Heart left ventricle (tissue), 16 donors: ENCODE results near the gene TMC5. TPM values are rescaled to one million over a fixed set of nuclear protein-coding genes. Genes with fewer than 3 reads are reported as not detected.
A peak's percentile ranks its signal among the peaks of the same experiment; 100 is the strongest.
"Not testable (repeated sequence)": the region's sequence is repeated elsewhere in the genome, so short reads cannot be mapped to it uniquely, and the experiment has no call there.

Source experiments
- ATAC-seq, 4 donors: fragments of 200-7000 bp; cut with Tn5 transposase; one replicate each; pipeline ENCODE4 v1.9.1; 2020 to 2022; ENCODE audit warnings: moderate library complexity in 4 of 4, mild to moderate bottlenecking in 3 of 4, moderate number of reproducible peaks in 1 of 4
- DNase-seq, 5 donors: peaks; one replicate each; pipeline ENCODE4 v3.0.0-alpha.2; 2020
- H3K27ac ChIP-seq, 12 donors: fragments of 200-600 bp; sonication (generic) in 4 of 12; one replicate each; pipeline versions ENCODE4 v1.5.0 to v1.8.0; 2016 to 2022; ENCODE audit warnings: mild to moderate bottlenecking in 2 of 12
- H3K27me3 ChIP-seq, 9 donors: fragments of 200-600 bp; sonication (generic) in 2 of 9; one replicate each; pipeline versions ENCODE4 v1.5.1 to v1.8.0; 2016 to 2022; ENCODE audit warnings: mild to moderate bottlenecking in 3 of 9
- H3K36me3 ChIP-seq, 9 donors: fragments of 200-600 bp; sonication (generic) in 2 of 9; one replicate each; pipeline versions ENCODE4 v1.5.0 to v1.8.0; 2018 to 2022; ENCODE audit warnings: mild to moderate bottlenecking in 2 of 9
- H3K4me1 ChIP-seq, 12 donors: fragments of 200-600 bp; sonication (generic) in 4 of 12; one replicate each; pipeline versions ENCODE4 v1.5.0 to v1.8.0; 2016 to 2022; ENCODE audit warnings: mild to moderate bottlenecking in 3 of 12
- H3K4me3 ChIP-seq, 12 donors: fragments of 200-600 bp; sonication (generic) in 4 of 12; one replicate each; pipeline versions ENCODE4 v1.5.0 to v1.8.0; 2017 to 2022; ENCODE audit warnings: mild to moderate bottlenecking in 9 of 12, moderate library complexity in 4 of 12
- H3K9me3 ChIP-seq, 12 donors: fragments of 200-600 bp; sonication (generic) in 4 of 12; one replicate each; pipeline versions ENCODE4 v1.5.0 to v1.8.0; 2016 to 2022; ENCODE audit warnings: mild to moderate bottlenecking in 1 of 12
- CTCF ChIP-seq, 12 donors: fragments of 200-600 bp; sonication (generic) in 4 of 12; IDR thresholded peaks; one replicate each; pipeline versions ENCODE4 v1.5.0 to v1.8.0; 2018 to 2022; ENCODE audit warnings: antibody characterized with exemption in 12 of 12, mild to moderate bottlenecking in 5 of 12
- POLR2A ChIP-seq, 2 donors: fragments of 450-650 bp; IDR thresholded peaks; one replicate each; pipeline ENCODE4 v1.6.1; 2017; ENCODE audit warnings: antibody characterized with exemption in 2 of 2, mild to moderate bottlenecking in 2 of 2, moderate library complexity in 2 of 2
- WGBS, 4 donors: extraction: QIAGEN DNeasy Blood & Tissue Kit in 2 of 4; methylation state at CpG; one replicate each; pipeline versions ENCODE4 v1.1.5 to v1.1.7; 2013 to 2018; 5-methylcytosine and 5-hydroxymethylcytosine counted together
- intact Hi-C, 10 donors: fragments of 100-400 bp; cut with DNase I; formaldehyde crosslinking; loops; one replicate each; pipeline versions ENCODE4 v1.11.1 to v1.14.2; 2022
- polyA plus RNA-seq, 2 donors: library from polyadenylated mRNA; stranded (reverse); fragments of 200-250 nt; gene quantifications; one replicate each; pipeline ENCODE4 v1.2.3, GENCODE V29; 2013
- total RNA-seq, 9 donors: library from RNA; depleted of rRNA in 2 of 9; stranded (reverse); fragments of >200 nt in 2 of 9; fragmentation: NEBNext Ultra II Directional in 3 of 9; extraction: Animal tissue kit (Norgen Biotek cat#: 25700) in 3 of 9; gene quantifications; one replicate each; pipeline versions ENCODE4 v1.1.0 to v1.2.4, GENCODE V29; 2016 to 2023
- donor health status: ischemic (EF 13 %, LVEDD 7.1; RV severe dilation, severe dysfunction).
- donor health status: healthy with polysubstance abuse.
- donor health status: DM: no; HTN: yes; CAD: no.
- donor health status: DM: no; HTN: no; CAD: no.
- donor health status: ischemic (EF 25% LVEDD 6.9; RV normal size, moderate dysfunction).
- donor health status: ischemic (EF 25% LVEDD 5.7; RV mildly dilated, moderate dysfunction).
- donor health status: healthy.
- donor health status: DM: yes; HTN: yes; CAD: no.
- donor health status: ischemic (EF 35%, LVEDD 5.7; RV mildly dilated, moderate dysfunction).
- donor health status: nonischemic (EF 11% LVEDD 7.7; RV severe dilation, severe dysfunction).
- donor health status: DM: yes; HTN: yes; CAD: no.
- donor health status: PGD.
- donor health status: ischemic (EF 29% LVEDD 5.4; RV normal size, mild dysfunction).
- donor health status: nonischemic (EF 23%, LVEDD 6.1; RV moderate dilation, normal function).

The TMC5 gene
- total and polyA plus RNA-seq, 11 donors: 1.8 TPM; not detected in 10

- TF ChIP-seq POLR2A (IDR thresholded peaks at IDR 0.05): no peak
- TF ChIP-seq CTCF (IDR thresholded peaks at IDR 0.05): peak in 2 of 12 donors; percentile 14 to 27
- Histone ChIP-seq H3K27me3 (peaks cover 14 to 61% (median 35%) of the 10 kb centered on the region in 9 donors), H3K4me3 (peak overlapping the region; percentile 7 to 42 (median 26)), H3K9me3 (peaks cover 0 to 11% (median 0%) of the 10 kb centered on the region in 12 donors), H3K4me1 (peaks cover 0 to 9% (median 6%) of the 10 kb centered on the region in 12 donors), H3K27ac (no peak overlapping the region), H3K36me3 (no peaks in the 10 kb centered on the region)
- peak in 2 of 5 donors; percentile 25 to 26 for DNase-seq
- no peak for ATAC-seq
- intact Hi-C loops: no loop called here
- 2 to 5% (median 3%) methylated on average over 40 to 58 of the region's 58 CpGs for WGBS, 4 donors
These were observed 7.1 kb upstream of the TMC5 start for GRCh38 chr16:19410435-19411171.

- WGBS, 4 donors: 50 to 57% (median 55%) methylated on average over 3 of the region's 3 CpGs
- no peak overlapping the region for H3K27ac ChIP-seq
- TF ChIP-seq CTCF (IDR thresholded peaks at IDR 0.05): no peak
- TF ChIP-seq POLR2A (IDR thresholded peaks at IDR 0.05): no peak
- H3K4me3 ChIP-seq: no peak overlapping the region
- ATAC-seq (no peak), DNase-seq (no peak)
- peaks cover 14 to 63% (median 35%) of the 10 kb centered on the region in 9 donors for H3K27me3 ChIP-seq
- H3K4me1 ChIP-seq: peaks cover 0 to 9% (median 6%) of the 10 kb centered on the region in 12 donors
- H3K9me3 ChIP-seq: peaks cover 0 to 11% (median 0%) of the 10 kb centered on the region in 12 donors
- intact Hi-C loops: no loop called here
- H3K36me3 ChIP-seq: no peaks in the 10 kb centered on the region
These were observed 6.4 kb upstream of the TMC5 start for GRCh38 chr16:19411298-19411697.

GRCh38 chr16:19412055-19412454 lies 5.6 kb upstream of the TMC5 start:
- H3K27ac ChIP-seq, DNase-seq, H3K4me1 ChIP-seq, intact Hi-C loops, H3K36me3 ChIP-seq, H3K4me3 ChIP-seq, ATAC-seq: not testable (repeated sequence)
- Histone ChIP-seq H3K9me3 (peaks cover 0 to 10% (median 0%) of the 10 kb centered on the region in 12 donors), H3K27me3 (peaks cover 14 to 63% (median 35%) of the 10 kb centered on the region in 9 donors)
- WGBS, 4 donors: 92 to 96% (median 93%) methylated on average over 7 of the region's 7 CpGs

GRCh38 chr16:19415461-19415860 lies 2.2 kb upstream of the TMC5 start:
- TF ChIP-seq POLR2A (IDR thresholded peaks at IDR 0.05) (no peak), CTCF (IDR thresholded peaks at IDR 0.05) (no peak)

More at GRCh38 chr16:19415461-19415860, 2.2 kb upstream of the TMC5 start:
- no peaks in the 10 kb centered on the region for H3K36me3 ChIP-seq
- H3K27me3 ChIP-seq: peaks cover 12 to 58% (median 27%) of the 10 kb centered on the region in 9 donors
- H3K4me1 ChIP-seq: peaks cover 0 to 7% (median 5%) of the 10 kb centered on the region in 12 donors
- DNase-seq (no peak), ATAC-seq (no peak)
- intact Hi-C loops: no loop called here
- no peak overlapping the region for H3K4me3 ChIP-seq
- H3K27ac ChIP-seq: no peak overlapping the region
- 59 to 79% (median 67%) methylated on average over 5 of the region's 5 CpGs for WGBS, 4 donors
- no peaks in the 10 kb centered on the region for H3K9me3 ChIP-seq
